GM23338 (cell line): Measurements from ENCODE around the gene PUM1. TPM values are rescaled to one million over a fixed set of nuclear protein-coding genes. Genes with fewer than 3 reads are reported as not detected.

Source experiments
- ATAC-seq: fragments of 200-7000 bp; cut with Tn5 transposase; 3 replicates; pipeline ENCODE4 v1.9.1; 2020
- DNase-seq: peaks from one replicate; pipeline ENCODE4 v3.0.0-alpha.2; 2015; ENCODE audit warnings: low spot score
- H2AFZ ChIP-seq: fragments of 200-600 bp; sonication (generic); 2 replicates; pipeline ENCODE4 v1.8.0; 2016; ENCODE audit warnings: antibody characterized with exemption, mild to moderate bottlenecking, moderate library complexity
- H3F3A ChIP-seq: fragments of 200-600 bp; sonication (generic); replicated peaks from 2 replicates; pipeline ENCODE4 v1.8.0; 2017; ENCODE audit warnings: antibody characterized with exemption, mixed run types, low read depth
- H3K27ac ChIP-seq: fragments of 200-600 bp; sonication (generic); 2 replicates; pipeline ENCODE4 v1.6.1; 2016; ENCODE audit warnings: low read depth
- H3K27me3 ChIP-seq: fragments of 200-600 bp; sonication (generic); 2 replicates; pipeline ENCODE4 v1.8.0; 2016; ENCODE audit warnings: mild to moderate bottlenecking, mixed run types, moderate library complexity; ENCODE audit not compliant: insufficient read depth
- H3K36me3 ChIP-seq: fragments of 200-600 bp; sonication (generic); 2 replicates; pipeline ENCODE4 v1.8.0; 2016; ENCODE audit warnings: mild to moderate bottlenecking; ENCODE audit not compliant: insufficient read depth
- H3K4me1 ChIP-seq: fragments of 200-600 bp; sonication (generic); 2 replicates; pipeline ENCODE4 v1.8.0; 2016; ENCODE audit warnings: mild to moderate bottlenecking, moderate library complexity; ENCODE audit not compliant: insufficient read depth
- H3K4me2 ChIP-seq: fragments of 200-600 bp; sonication (generic); 2 replicates; pipeline ENCODE4 v1.7.1; 2017; ENCODE audit warnings: mixed run types
- H3K4me3 ChIP-seq: fragments of 200-600 bp; sonication (generic); 2 replicates; pipeline ENCODE4 v1.6.1; 2016; ENCODE audit warnings: mixed run types
- H3K79me2 ChIP-seq: fragments of 200-600 bp; sonication (generic); replicated peaks from 2 replicates; pipeline ENCODE4 v1.8.0; 2017; ENCODE audit warnings: mild to moderate bottlenecking; ENCODE audit not compliant: insufficient read depth
- H3K9me2 ChIP-seq: fragments of 200-600 bp; sonication (generic); 2 replicates; pipeline ENCODE4 v1.8.0; 2017; ENCODE audit not compliant: insufficient read depth
- H4K20me1 ChIP-seq: fragments of 200-600 bp; sonication (generic); replicated peaks from 2 replicates; pipeline ENCODE4 v1.8.0; 2017; ENCODE audit warnings: mild to moderate bottlenecking; ENCODE audit not compliant: insufficient read depth
- H3K27ac Mint-ChIP-seq: 2 replicates; pipeline ENCODE4 v1.8.0; 2020; ENCODE audit warnings: inconsistent platforms, mild to moderate bottlenecking, moderate library complexity, mixed read lengths
- H3K27me3 Mint-ChIP-seq: 3 replicates; pipeline ENCODE4 v1.8.0; 2022; ENCODE audit warnings: low read depth, mild to moderate bottlenecking, moderate library complexity, mixed read lengths, inconsistent platforms; ENCODE audit not compliant: insufficient read depth, poor library complexity
- H3K36me3 Mint-ChIP-seq: 3 replicates; pipeline ENCODE4 v1.8.0; 2021; ENCODE audit warnings: low read depth, mild to moderate bottlenecking, inconsistent platforms, moderate library complexity, mixed read lengths
- H3K4me1 Mint-ChIP-seq: 3 replicates; pipeline ENCODE4 v1.8.0; 2020; ENCODE audit warnings: mild to moderate bottlenecking, inconsistent platforms, mixed read lengths
- H3K4me3 Mint-ChIP-seq: 3 replicates; pipeline ENCODE4 v1.8.0; 2021; ENCODE audit warnings: moderate library complexity, mild to moderate bottlenecking, inconsistent platforms, mixed read lengths
- H3K9me3 Mint-ChIP-seq: 3 replicates; pipeline ENCODE4 v1.8.0; 2020; ENCODE audit warnings: moderate library complexity, mild to moderate bottlenecking, inconsistent platforms, mixed read lengths
- CREB1 ChIP-seq: fragments of 250-450 bp; sonication (Bioruptor Pico); IDR thresholded peaks from 2 replicates; pipeline ENCODE4 v1.5.0; 2020; ENCODE audit warnings: low read depth, mild to moderate bottlenecking, moderate library complexity
- CTCF ChIP-seq, 2 experiments: fragments of 200-600 bp in 1 of 2; sonication (generic) in 1 of 2; conservative IDR thresholded peaks; 2 replicates each; pipeline versions ENCODE4 v1.5.1 to v1.6.1; 2016 to 2017; ENCODE audit warnings: antibody characterized with exemption in 2 of 2, low read depth in 2 of 2, mild to moderate bottlenecking in 2 of 2, moderate library complexity in 1 of 2
- ETS1 ChIP-seq: IDR thresholded peaks from 2 replicates; pipeline ENCODE4 v1.6.1; 2016; ENCODE audit warnings: antibody characterized with exemption
- EZH2 ChIP-seq: fragments of 200-600 bp; sonication (generic); IDR thresholded peaks from one replicate; pipeline ENCODE4 v1.8.0; 2017; ENCODE audit warnings: antibody characterized with exemption, mild to moderate bottlenecking, low read depth; ENCODE audit not compliant: unreplicated experiment
- EZH2phosphoT487 ChIP-seq: fragments of 200-600 bp; sonication (generic); IDR thresholded peaks from one replicate; pipeline ENCODE4 v1.8.1; 2018; ENCODE audit warnings: antibody characterized with exemption; ENCODE audit not compliant: unreplicated experiment
- JUNB ChIP-seq: IDR thresholded peaks from one replicate; pipeline ENCODE4 v1.6.1; 2016; ENCODE audit warnings: antibody characterized with exemption; ENCODE audit not compliant: unreplicated experiment
- NANOG ChIP-seq: IDR thresholded peaks from 2 replicates; pipeline ENCODE4 v1.6.1; 2016; ENCODE audit warnings: antibody characterized with exemption, borderline replicate concordance
- POLR2AphosphoS5 ChIP-seq: IDR thresholded peaks from 2 replicates; pipeline ENCODE4 v1.6.1; 2016; ENCODE audit warnings: antibody characterized with exemption, low read depth
- STAT1 ChIP-seq: IDR thresholded peaks from one replicate; pipeline ENCODE4 v1.6.1; 2016; ENCODE audit warnings: antibody characterized with exemption; ENCODE audit not compliant: unreplicated experiment
- ZNF114 ChIP-seq: fragments of 250-450 bp; sonication (Bioruptor Pico); IDR thresholded peaks from 2 replicates; pipeline ENCODE4 v1.5.0; 2020; ENCODE audit warnings: mild to moderate bottlenecking, moderate library complexity
- ZNF462 ChIP-seq: fragments of 250-450 bp; sonication (Bioruptor Pico); IDR thresholded peaks from 2 replicates; pipeline ENCODE4 v1.5.0; 2020; ENCODE audit warnings: mild to moderate bottlenecking, moderate library complexity
- polyA plus RNA-seq: library from polyadenylated mRNA; unstranded; fragments of >200 nt; fragmentation: Nextera tagmentation; extraction: Ambion mirVana; gene quantifications from 2 replicates; pipeline ENCODE4 v1.2.1, GENCODE V29; 2016
- total RNA-seq: library from RNA; depleted of rRNA; stranded (reverse); fragments of >200 nt; shearing (Covaris generic); gene quantifications from 2 replicates; pipeline ENCODE4 v1.2.3, GENCODE V29; 2014

The PUM1 gene
- total and polyA plus RNA-seq, 2 experiments from 2014 or later: 44.4 to 117 TPM

GRCh38 chr1:31032266-31032665 lies 33.3 kb downstream of the PUM1 start:
- H3K4me1 Mint-ChIP-seq: peaks cover 57% of the 10 kb centered on the region
- H3K79me2 ChIP-seq: peaks cover 100% of the 10 kb centered on the region
- H3K36me3 ChIP-seq: no peaks in the 10 kb centered on the region
- peaks cover 57% of the 10 kb centered on the region for H3K4me1 ChIP-seq
- peak overlapping the region; percentile 70 for H3K4me2 ChIP-seq
- peaks cover 5% of the 10 kb centered on the region; the same call in 1 of the 2 replicates for H3F3A ChIP-seq
- no peaks in the 10 kb centered on the region for H3K27me3 ChIP-seq
- no peak overlapping the region for H2AFZ ChIP-seq
- H3K36me3 Mint-ChIP-seq: peaks cover 18% of the 10 kb centered on the region; the same call in 2 of the 3 replicates
- H4K20me1 ChIP-seq: peaks cover 88% of the 10 kb centered on the region
- peak overlapping the region; percentile 3; the same call in 1 of the 3 replicates for H3K4me3 Mint-ChIP-seq
- H3K27ac ChIP-seq: peak overlapping the region; percentile 16; the same call in 1 of the 2 replicates
- H3K4me3 ChIP-seq: peak overlapping the region; percentile 17; the same call in 1 of the 2 replicates
- peaks cover 4% of the 10 kb centered on the region for H3K27me3 Mint-ChIP-seq
- no peaks in the 10 kb centered on the region for H3K9me3 Mint-ChIP-seq
- ATAC-seq (no peak), DNase-seq (no peak)
- no peak for TF ChIP-seq JUNB
- TF ChIP-seq POLR2AphosphoS5: no peak
- no peak for TF ChIP-seq ZNF114 (CRISPR knock-in tag)
- TF ChIP-seq NANOG: no peak
- TF ChIP-seq STAT1: no peak
- no peak for TF ChIP-seq EZH2
- no peak for TF ChIP-seq ETS1
- no peak for TF ChIP-seq CTCF (conservative IDR thresholded peaks at IDR 0.05; ENCODE audit: low read depth in 2 of 2)
- TF ChIP-seq ZNF462: no peak
- TF ChIP-seq EZH2phosphoT487: no peak
- TF ChIP-seq CREB1 (CRISPR knock-in tag): no peak
- no peaks in the 10 kb centered on the region for H3K9me2 ChIP-seq
- H3K27ac Mint-ChIP-seq: no peak overlapping the region
